Esophagus muscularis mucosa (tissue), 4 donors: ENCODE data around the gene GNL3. TPM values are rescaled to one million over a fixed set of nuclear protein-coding genes. Genes with fewer than 3 reads are reported as not detected.

ENCODE experiments used
- DNase-seq: peaks from one replicate; pipeline ENCODE4 v3.0.0-alpha.2; 2017; ENCODE audit errors: extremely low spot score
- H3K27ac ChIP-seq, 4 donors: fragments of 200-600 bp; sonication (generic); replicated peaks in 1 of 4; 1 replicate in 3 of 4; 2 replicates in 1 of 4; pipeline ENCODE4 v1.5.1; 2016 to 2019; ENCODE audit warnings: mild to moderate bottlenecking in 1 of 4
- H3K27me3 ChIP-seq, 4 donors: fragments of 200-600 bp; sonication (generic); one replicate each; pipeline versions ENCODE4 v1.5.1 to v1.6.0; 2016 to 2019
- H3K36me3 ChIP-seq, 4 donors: fragments of 200-600 bp; sonication (generic); one replicate each; pipeline ENCODE4 v1.5.1; 2016 to 2019
- H3K4me1 ChIP-seq, 4 donors: fragments of 200-600 bp; sonication (generic); one replicate each; pipeline ENCODE4 v1.5.1; 2016 to 2019
- H3K4me3 ChIP-seq, 4 donors: fragments of 200-600 bp; sonication (generic); 1 replicate in 2 of 4; 2 replicates in 2 of 4; pipeline ENCODE4 v1.5.1; 2016 to 2019; ENCODE audit warnings: mild to moderate bottlenecking in 4 of 4, moderate library complexity in 1 of 4
- H3K9me3 ChIP-seq, 4 donors: fragments of 200-600 bp; sonication (generic); 1 replicate in 3 of 4; 2 replicates in 1 of 4; pipeline ENCODE4 v1.5.1; 2016 to 2019
- EP300 ChIP-seq: sonication (generic); formaldehyde crosslinking; IDR thresholded peaks from one replicate; pipeline ENCODE4 v1.6.1; 2017; ENCODE audit warnings: antibody characterized with exemption
- POLR2A ChIP-seq: fragments of 450-650 bp; IDR thresholded peaks from one replicate; pipeline ENCODE4 v1.6.1; 2017; ENCODE audit warnings: antibody characterized with exemption, moderate library complexity, mild to moderate bottlenecking, low read depth
- POLR2AphosphoS5 ChIP-seq, 2 donors: sonication (generic); formaldehyde crosslinking; IDR thresholded peaks; one replicate each; pipeline ENCODE4 v1.6.1; 2017; ENCODE audit warnings: antibody characterized with exemption in 2 of 2
- WGBS: methylation state at CpG from one replicate; pipeline ENCODE4 v1.1.5; 2018; 5-methylcytosine and 5-hydroxymethylcytosine counted together
- intact Hi-C: fragments of 100-400 bp; cut with DNase I; formaldehyde crosslinking; loops from one replicate; pipeline ENCODE4 v1.15.1; 2023
- total RNA-seq, 4 donors: library from RNA; depleted of rRNA; stranded (reverse); fragments of >200 nt; gene quantifications; one replicate each; pipeline versions ENCODE4 v1.1.0 to v1.2.1, GENCODE V29; 2016
- TF ChIP-seq, protein P1 (sequence below), 3 experiments: fragments of 200-600 bp in 2 of 3; fragments of 450-650 bp in 1 of 3; sonication (generic) in 2 of 3; IDR thresholded peaks; one replicate each; pipeline ENCODE4 v1.5.1; 2017 to 2019; ENCODE audit warnings: antibody characterized with exemption in 3 of 3, mild to moderate bottlenecking in 2 of 3, moderate library complexity in 1 of 3

GNL3 gene
- total RNA-seq, 4 donors from 2014 or later = 28.4 to 71.1 (median 29.3) TPM

DNA sequence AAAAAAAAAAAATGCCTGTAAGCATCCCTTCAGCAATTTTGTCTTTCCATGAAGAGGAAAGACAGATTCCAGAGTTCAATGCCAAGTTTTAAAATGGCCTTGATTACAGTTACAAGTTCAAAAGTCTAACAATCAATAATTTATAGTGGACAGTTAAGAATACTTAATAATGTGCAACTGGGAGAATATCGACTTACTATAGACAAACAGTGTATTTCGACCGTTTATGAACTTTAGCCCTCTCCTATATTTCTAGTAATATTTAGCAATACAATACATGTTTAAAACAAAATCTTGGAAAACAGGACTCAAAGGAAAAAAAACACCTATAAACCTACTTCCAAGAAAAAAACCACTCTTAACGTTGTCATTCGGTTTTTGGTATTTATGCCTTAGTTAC is 1.6 kb upstream of the GNL3 start:
- peaks cover 42 to 62% (median 57%) of the 10 kb centered on the region in 4 donors for H3K4me1 ChIP-seq
- TF ChIP-seq POLR2AphosphoS5 (IDR thresholded peaks at IDR 0.05) (no peak), POLR2A (no peak), EP300 (no peak)
- TF ChIP-seq, protein P1, sequence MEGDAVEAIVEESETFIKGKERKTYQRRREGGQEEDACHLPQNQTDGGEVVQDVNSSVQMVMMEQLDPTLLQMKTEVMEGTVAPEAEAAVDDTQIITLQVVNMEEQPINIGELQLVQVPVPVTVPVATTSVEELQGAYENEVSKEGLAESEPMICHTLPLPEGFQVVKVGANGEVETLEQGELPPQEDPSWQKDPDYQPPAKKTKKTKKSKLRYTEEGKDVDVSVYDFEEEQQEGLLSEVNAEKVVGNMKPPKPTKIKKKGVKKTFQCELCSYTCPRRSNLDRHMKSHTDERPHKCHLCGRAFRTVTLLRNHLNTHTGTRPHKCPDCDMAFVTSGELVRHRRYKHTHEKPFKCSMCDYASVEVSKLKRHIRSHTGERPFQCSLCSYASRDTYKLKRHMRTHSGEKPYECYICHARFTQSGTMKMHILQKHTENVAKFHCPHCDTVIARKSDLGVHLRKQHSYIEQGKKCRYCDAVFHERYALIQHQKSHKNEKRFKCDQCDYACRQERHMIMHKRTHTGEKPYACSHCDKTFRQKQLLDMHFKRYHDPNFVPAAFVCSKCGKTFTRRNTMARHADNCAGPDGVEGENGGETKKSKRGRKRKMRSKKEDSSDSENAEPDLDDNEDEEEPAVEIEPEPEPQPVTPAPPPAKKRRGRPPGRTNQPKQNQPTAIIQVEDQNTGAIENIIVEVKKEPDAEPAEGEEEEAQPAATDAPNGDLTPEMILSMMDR (IDR thresholded peaks at IDR 0.05) = no peak
- 56% methylated on average over 5 of the region's 5 CpGs for WGBS
- H3K36me3 ChIP-seq = peaks cover 18 to 38% (median 31%) of the 10 kb centered on the region in 4 donors
- no peak for DNase-seq
- intact Hi-C loops = loop anchor here (10.0 kb wide), 1 partner anchor 209 kb away; no protein-coding TSS in a partner anchor
- no peaks in the 10 kb centered on the region for H3K27me3 ChIP-seq
- no peak overlapping the region for H3K4me3 ChIP-seq
- H3K9me3 ChIP-seq = no peaks in the 10 kb centered on the region
- peak overlapping the region in 3 of 4 donors; percentile 92 to 97 (median 94) for H3K27ac ChIP-seq

DNA sequence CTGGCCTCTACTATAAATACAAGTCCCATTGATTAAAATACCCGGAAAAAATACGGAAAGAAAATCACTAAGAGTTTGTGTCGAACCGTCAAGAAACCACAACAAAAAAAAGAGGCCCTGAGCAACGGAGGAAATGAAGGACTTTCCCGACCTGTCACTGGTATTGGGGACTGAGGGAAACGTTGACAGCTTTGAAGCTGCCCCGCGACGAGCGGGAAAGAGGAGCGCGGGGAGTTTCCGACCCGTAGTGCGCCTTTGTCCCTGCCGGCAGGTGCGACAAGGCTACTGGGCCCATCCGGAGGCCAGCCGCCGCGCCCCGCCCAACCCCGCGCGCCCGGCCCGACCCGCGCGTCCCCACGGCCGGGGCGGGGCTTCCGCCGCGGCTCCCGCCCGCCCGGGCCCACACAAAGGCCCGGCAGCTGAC is 535 bp upstream of the GNL3 start:
- H3K9me3 ChIP-seq = no peaks in the 10 kb centered on the region
- intact Hi-C loops = loop anchor here (10.0 kb wide), 1 partner anchor 210 kb away; no protein-coding TSS in a partner anchor

DNA sequence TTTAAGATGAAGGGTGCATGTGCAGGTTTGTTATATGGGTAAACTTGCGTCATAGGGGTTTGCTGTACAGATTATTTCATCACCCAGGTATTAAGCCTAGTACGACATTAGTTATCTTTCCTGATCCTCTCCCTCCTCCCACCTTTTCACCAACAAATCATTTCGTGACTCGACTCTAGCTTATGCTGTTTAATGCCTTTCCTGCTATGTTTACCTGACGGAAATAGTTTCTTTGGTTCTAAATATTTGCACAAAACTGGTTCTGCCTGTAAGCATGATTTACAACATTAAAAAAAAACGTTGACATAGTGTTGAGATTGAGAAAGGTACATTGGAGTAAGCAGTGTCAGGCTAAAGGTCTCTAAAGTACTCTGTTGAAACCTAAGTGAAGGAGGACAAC is 2.4 kb downstream of the GNL3 start:
- 79% methylated on average over 6 of the region's 6 CpGs for WGBS
- intact Hi-C loops = loop anchor here (10.0 kb wide), 1 partner anchor 213 kb away; no protein-coding TSS in a partner anchor
- no peak overlapping the region for H3K27ac ChIP-seq

More for the DNA sequence above, 535 bp upstream of the GNL3 start:
- Histone ChIP-seq H3K27me3 (no peaks in the 10 kb centered on the region), H3K4me3 (peak overlapping the region; percentile 69 to 81 (median 78)), H3K4me1 (peaks cover 40 to 62% (median 49%) of the 10 kb centered on the region in 4 donors), H3K27ac (peak overlapping the region; percentile 92 to 98 (median 96)), H3K36me3 (peaks cover 29 to 41% (median 36%) of the 10 kb centered on the region in 4 donors)
- whole genome bisulfite sequencing = under 1% methylated on average over 19 of the region's 41 CpGs
- DNase-seq = no peak
- TF ChIP-seq POLR2AphosphoS5 (IDR thresholded peaks at IDR 0.05) (peak in 1 of 2 donors; percentile 27), EP300 (no peak)

DNA sequence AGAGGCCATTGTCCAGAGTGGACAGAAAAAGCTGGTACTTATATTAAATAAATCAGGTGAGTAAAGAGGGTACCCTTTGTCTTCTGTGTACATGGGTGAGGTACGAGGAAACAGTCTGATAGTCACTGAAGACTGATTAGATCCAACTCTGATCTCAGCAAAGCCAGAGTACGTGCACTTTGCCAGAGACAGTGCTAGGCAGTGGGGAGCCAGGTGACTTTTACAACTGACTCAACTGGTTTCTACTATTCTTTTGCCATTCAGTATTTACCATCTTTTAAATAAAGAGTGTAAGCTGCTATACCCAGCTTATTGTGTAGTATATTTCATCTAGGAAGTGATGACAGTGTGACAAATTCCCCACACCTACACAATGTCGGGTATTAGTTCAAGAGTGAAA is 3.3 kb downstream of the GNL3 start:
- DNase-seq = no peak
- intact Hi-C loops = loop anchor here (10.0 kb wide), 1 partner anchor 214 kb away; no protein-coding TSS in a partner anchor
- H3K36me3 ChIP-seq = peaks cover 62 to 70% (median 69%) of the 10 kb centered on the region in 4 donors
- 85% methylated on average over 3 of the region's 3 CpGs for WGBS
- TF ChIP-seq EP300 (no peak), POLR2A (no peak), POLR2AphosphoS5 (IDR thresholded peaks at IDR 0.05) (no peak)
- TF ChIP-seq, protein P1 (IDR thresholded peaks at IDR 0.05) = no peak
- H3K4me3 ChIP-seq = no peak overlapping the region
- no peaks in the 10 kb centered on the region for H3K9me3 ChIP-seq
- no peak overlapping the region for H3K27ac ChIP-seq
- H3K27me3 ChIP-seq = no peaks in the 10 kb centered on the region
- peaks cover 13 to 28% (median 20%) of the 10 kb centered on the region in 4 donors for H3K4me1 ChIP-seq

More for the DNA sequence above, 2.4 kb downstream of the GNL3 start:
- Histone ChIP-seq H3K36me3 (peaks cover 55 to 62% (median 60%) of the 10 kb centered on the region in 4 donors), H3K4me1 (peaks cover 21 to 37% (median 29%) of the 10 kb centered on the region in 4 donors), H3K4me3 (no peak overlapping the region), H3K9me3 (no peaks in the 10 kb centered on the region), H3K27me3 (no peaks in the 10 kb centered on the region)
- TF ChIP-seq POLR2AphosphoS5 (IDR thresholded peaks at IDR 0.05) (no peak), EP300 (no peak), POLR2A (no peak)
- DNase-seq = no peak

DNA sequence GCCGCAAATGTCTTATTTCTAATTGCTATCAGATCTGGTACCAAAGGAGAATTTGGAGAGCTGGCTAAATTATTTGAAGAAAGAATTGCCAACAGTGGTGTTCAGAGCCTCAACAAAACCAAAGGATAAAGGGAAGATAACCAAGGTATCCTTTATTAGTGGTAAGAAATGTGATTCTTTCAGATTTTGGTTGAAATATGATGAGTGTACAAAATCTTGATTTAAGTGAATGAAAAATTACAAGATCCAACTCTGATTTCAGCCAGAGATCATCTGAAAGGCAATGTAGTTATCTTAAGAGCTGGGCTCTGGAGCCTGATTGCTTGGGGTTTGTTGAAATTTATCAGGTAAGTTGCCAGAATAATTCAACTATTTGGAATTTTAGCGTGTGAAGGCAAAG is 4.7 kb downstream of the GNL3 start:
- Histone ChIP-seq H3K27ac (no peak overlapping the region), H3K36me3 (peaks cover 74 to 84% (median 82%) of the 10 kb centered on the region in 4 donors), H3K4me1 (peaks cover 6 to 19% (median 12%) of the 10 kb centered on the region in 4 donors), H3K27me3 (no peaks in the 10 kb centered on the region), H3K9me3 (no peaks in the 10 kb centered on the region), H3K4me3 (no peak overlapping the region)
- intact Hi-C loops = no loop called here
- no peak for DNase-seq
- WGBS = 94% methylated on average over 2 of the region's 2 CpGs
- TF ChIP-seq POLR2A (no peak), EP300 (no peak), POLR2AphosphoS5 (IDR thresholded peaks at IDR 0.05) (no peak)
- TF ChIP-seq, protein P1 (IDR thresholded peaks at IDR 0.05) = no peak
